Loucy (cell line): Measurements from ENCODE around the gene AHNAK.

Experiments used
- H2AFZ ChIP-seq: fragments of 200-600 bp; sonication (generic); 2 replicates; pipeline ENCODE4 v1.6.0; 2016; ENCODE audit warnings: antibody characterized with exemption, mild to moderate bottlenecking, low read length, moderate library complexity
- H3F3A ChIP-seq: fragments of 200-600 bp; 2 replicates; pipeline ENCODE4 v1.6.0; 2016; ENCODE audit warnings: antibody characterized with exemption, low read depth, mild to moderate bottlenecking
- H3K27me3 ChIP-seq: fragments of 200-600 bp; sonication (generic); 2 replicates; pipeline ENCODE4 v1.6.1; 2014; ENCODE audit warnings: low read length, mild to moderate bottlenecking; ENCODE audit not compliant: insufficient read depth, poor library complexity, severe bottlenecking
- H3K36me3 ChIP-seq: fragments of 200-600 bp; sonication (generic); 2 replicates; pipeline ENCODE4 v1.6.1; 2016; ENCODE audit warnings: low read length; ENCODE audit not compliant: insufficient read depth
- H3K4me1 ChIP-seq: fragments of 200-600 bp; sonication (generic); 2 replicates; pipeline ENCODE4 v1.5.1; 2014; ENCODE audit warnings: low read length, mild to moderate bottlenecking; ENCODE audit not compliant: insufficient read depth, poor library complexity, severe bottlenecking
- H3K4me2 ChIP-seq: fragments of 200-600 bp; sonication (generic); 2 replicates; pipeline ENCODE4 v1.6.0; 2014; ENCODE audit warnings: antibody characterized with exemption, low read length, low read depth, mild to moderate bottlenecking; ENCODE audit not compliant: poor library complexity, severe bottlenecking
- H3K4me3 ChIP-seq: fragments of 200-600 bp; sonication (generic); 2 replicates; pipeline ENCODE4 v1.5.1; 2014; ENCODE audit warnings: low read length, mild to moderate bottlenecking, mixed read lengths; ENCODE audit not compliant: poor library complexity, severe bottlenecking
- H3K79me2 ChIP-seq: fragments of 200-600 bp; sonication (generic); 2 replicates; pipeline ENCODE4 v1.6.1; 2014; ENCODE audit warnings: low read length; ENCODE audit not compliant: insufficient read depth
- H3K9ac ChIP-seq: fragments of 200-600 bp; sonication (generic); 2 replicates; pipeline ENCODE4 v1.6.0; 2014; ENCODE audit warnings: mild to moderate bottlenecking, low read depth, low read length, moderate library complexity; ENCODE audit not compliant: poor library complexity, severe bottlenecking
- H3K9me2 ChIP-seq: fragments of 200-600 bp; sonication (generic); replicated peaks from 2 replicates; pipeline ENCODE4 v1.6.1; 2016; ENCODE audit warnings: low read depth, low read length, mixed read lengths
- H3K9me3 ChIP-seq: fragments of 200-600 bp; sonication (generic); 2 replicates; pipeline ENCODE4 v1.6.1; 2014; ENCODE audit warnings: mild to moderate bottlenecking, antibody characterized with exemption, low read length, low read depth; ENCODE audit not compliant: insufficient read depth
- H4K20me1 ChIP-seq: fragments of 200-600 bp; sonication (generic); 2 replicates; pipeline ENCODE4 v1.6.0; 2014; ENCODE audit warnings: antibody characterized with exemption, low read length, mild to moderate bottlenecking; ENCODE audit not compliant: insufficient read depth, poor library complexity, severe bottlenecking
- EZH2phosphoT487 ChIP-seq: fragments of 200-600 bp; IDR thresholded peaks from 2 replicates; pipeline ENCODE4 v1.6.1; 2018; ENCODE audit warnings: antibody characterized with exemption, mild to moderate bottlenecking, moderate library complexity, borderline replicate concordance
- TF ChIP-seq, protein P1 (sequence below): fragments of 200-600 bp; sonication (generic); conservative IDR thresholded peaks from 2 replicates; pipeline ENCODE4 v1.5.1; 2014; ENCODE audit warnings: mild to moderate bottlenecking, antibody characterized with exemption, low read length

The AHNAK gene

DNA sequence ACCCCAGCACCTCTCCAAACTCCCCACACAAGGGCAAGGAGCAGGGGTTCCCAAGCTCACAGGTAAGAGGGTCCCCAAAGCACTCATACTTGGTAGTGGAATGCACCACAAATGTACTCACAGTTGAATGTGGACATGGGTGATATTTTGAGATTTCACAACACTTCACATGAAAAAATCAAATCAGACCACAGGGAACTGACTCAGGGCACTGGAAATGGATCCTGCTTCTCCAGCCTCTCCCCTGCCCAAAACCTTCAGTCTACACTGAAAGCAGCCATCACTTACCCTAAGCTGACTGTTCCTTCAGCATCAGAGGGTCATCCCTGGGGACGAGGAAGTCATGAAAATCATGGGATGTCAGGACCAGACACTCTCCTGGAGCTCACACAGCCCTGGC is 87.5 kb downstream of the AHNAK start:
- Histone ChIP-seq H3K36me3 (no peaks in the 10 kb centered on the region), H3K4me2 (no peak overlapping the region), H3K9ac (no peak overlapping the region), H4K20me1 (no peaks in the 10 kb centered on the region), H3K4me1 (peaks cover 3% of the 10 kb centered on the region), H3K9me2 (no peaks in the 10 kb centered on the region), H2AFZ (no peak overlapping the region), H3K27me3 (no peaks in the 10 kb centered on the region), H3K9me3 (no peaks in the 10 kb centered on the region), H3F3A (no peaks in the 10 kb centered on the region), H3K79me2 (no peaks in the 10 kb centered on the region), H3K4me3 (no peak overlapping the region)
- no peak for TF ChIP-seq EZH2phosphoT487
- TF ChIP-seq, protein P1, sequence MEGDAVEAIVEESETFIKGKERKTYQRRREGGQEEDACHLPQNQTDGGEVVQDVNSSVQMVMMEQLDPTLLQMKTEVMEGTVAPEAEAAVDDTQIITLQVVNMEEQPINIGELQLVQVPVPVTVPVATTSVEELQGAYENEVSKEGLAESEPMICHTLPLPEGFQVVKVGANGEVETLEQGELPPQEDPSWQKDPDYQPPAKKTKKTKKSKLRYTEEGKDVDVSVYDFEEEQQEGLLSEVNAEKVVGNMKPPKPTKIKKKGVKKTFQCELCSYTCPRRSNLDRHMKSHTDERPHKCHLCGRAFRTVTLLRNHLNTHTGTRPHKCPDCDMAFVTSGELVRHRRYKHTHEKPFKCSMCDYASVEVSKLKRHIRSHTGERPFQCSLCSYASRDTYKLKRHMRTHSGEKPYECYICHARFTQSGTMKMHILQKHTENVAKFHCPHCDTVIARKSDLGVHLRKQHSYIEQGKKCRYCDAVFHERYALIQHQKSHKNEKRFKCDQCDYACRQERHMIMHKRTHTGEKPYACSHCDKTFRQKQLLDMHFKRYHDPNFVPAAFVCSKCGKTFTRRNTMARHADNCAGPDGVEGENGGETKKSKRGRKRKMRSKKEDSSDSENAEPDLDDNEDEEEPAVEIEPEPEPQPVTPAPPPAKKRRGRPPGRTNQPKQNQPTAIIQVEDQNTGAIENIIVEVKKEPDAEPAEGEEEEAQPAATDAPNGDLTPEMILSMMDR: no peak

DNA sequence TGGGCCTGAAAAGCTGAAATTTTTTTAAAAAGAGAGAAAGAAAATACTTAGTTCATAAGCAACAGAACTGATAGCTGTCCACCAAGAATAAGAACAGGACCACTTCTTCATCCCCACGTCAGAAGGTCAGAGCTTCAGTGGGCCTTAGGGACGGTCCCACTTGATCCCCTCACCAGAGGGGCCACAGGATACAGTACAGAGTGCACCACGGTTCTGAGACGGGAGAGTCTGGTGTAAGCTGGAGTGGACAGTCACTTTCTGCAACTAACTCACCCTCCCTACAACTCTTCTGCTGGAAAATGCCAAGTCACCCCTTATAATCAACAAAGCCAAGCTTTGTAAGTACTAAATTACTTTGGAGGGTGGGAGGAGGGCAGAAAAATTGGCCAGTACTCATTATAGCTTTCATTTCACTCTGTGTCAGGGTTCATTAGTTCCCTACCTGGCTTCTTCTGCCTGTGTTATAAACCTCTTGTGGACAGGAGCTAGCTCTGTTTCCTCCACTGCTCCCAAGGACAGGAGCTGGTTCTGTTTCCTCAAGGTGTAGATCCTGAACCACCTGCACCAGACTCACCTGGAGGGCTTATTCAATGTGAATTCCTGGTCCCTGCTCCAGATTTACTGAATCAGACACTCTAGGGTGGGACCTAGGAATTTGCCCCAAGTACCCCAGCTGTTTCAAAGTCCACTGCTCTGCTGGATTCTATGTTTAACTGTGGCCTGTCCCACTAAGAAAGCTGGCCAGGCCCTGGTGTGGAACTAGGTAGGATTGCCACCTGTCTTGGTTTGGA is 88.2 kb downstream of the AHNAK start:
- Histone ChIP-seq H4K20me1 (no peaks in the 10 kb centered on the region), H3K4me1 (peaks cover 3% of the 10 kb centered on the region), H3F3A (no peaks in the 10 kb centered on the region), H3K4me2 (no peak overlapping the region), H3K36me3 (no peaks in the 10 kb centered on the region), H3K9me2 (no peaks in the 10 kb centered on the region), H2AFZ (no peak overlapping the region; the same call in 1 of the 2 replicates), H3K27me3 (no peaks in the 10 kb centered on the region), H3K9me3 (no peaks in the 10 kb centered on the region), H3K79me2 (no peaks in the 10 kb centered on the region), H3K9ac (no peak overlapping the region), H3K4me3 (no peak overlapping the region)
- TF ChIP-seq EZH2phosphoT487: no peak
- TF ChIP-seq, protein P1: no peak

DNA sequence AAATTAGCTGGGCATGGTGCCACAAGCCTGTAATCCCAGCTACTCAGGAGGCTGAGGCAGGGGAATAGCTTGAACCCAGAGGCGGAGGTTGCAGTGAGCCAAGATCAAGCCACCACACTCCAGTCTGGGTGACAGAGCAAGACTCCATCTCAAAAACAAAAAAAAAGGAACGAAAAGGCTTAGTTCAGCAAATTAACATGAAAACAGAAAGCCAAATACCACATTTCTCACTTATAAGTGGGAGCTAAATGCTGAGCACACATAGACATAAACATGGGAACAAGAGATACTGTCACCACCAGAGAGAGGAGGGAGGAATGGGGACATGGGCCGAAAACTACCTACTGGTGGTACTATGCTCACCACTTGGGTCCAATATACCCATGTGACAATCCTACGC is 89.1 kb downstream of the AHNAK start:
- TF ChIP-seq, protein P1: no peak
- TF ChIP-seq EZH2phosphoT487: no peak
- no peaks in the 10 kb centered on the region for H3K27me3 ChIP-seq
- no peaks in the 10 kb centered on the region for H3K9me2 ChIP-seq
- H3K79me2 ChIP-seq: no peaks in the 10 kb centered on the region
- no peak overlapping the region for H3K4me3 ChIP-seq
- H3F3A ChIP-seq: no peaks in the 10 kb centered on the region
- H3K4me2 ChIP-seq: no peak overlapping the region
- H3K9ac ChIP-seq: no peak overlapping the region
- H3K4me1 ChIP-seq: peaks cover under 1% of the 10 kb centered on the region
- H3K9me3 ChIP-seq: no peaks in the 10 kb centered on the region
- H2AFZ ChIP-seq: no peak overlapping the region
- H4K20me1 ChIP-seq: no peaks in the 10 kb centered on the region
- no peaks in the 10 kb centered on the region for H3K36me3 ChIP-seq
